ENCODE results near the gene LTBP1.
A peak's percentile ranks its signal among the peaks of the same experiment; 100 is the strongest.

The LTBP1 gene

GRCh38 chr2:33204945-33205344, 258.2 kb downstream of the LTBP1 start:
- DNase-seq (ENCODE audit: low spot score), result no peak

DNA sequence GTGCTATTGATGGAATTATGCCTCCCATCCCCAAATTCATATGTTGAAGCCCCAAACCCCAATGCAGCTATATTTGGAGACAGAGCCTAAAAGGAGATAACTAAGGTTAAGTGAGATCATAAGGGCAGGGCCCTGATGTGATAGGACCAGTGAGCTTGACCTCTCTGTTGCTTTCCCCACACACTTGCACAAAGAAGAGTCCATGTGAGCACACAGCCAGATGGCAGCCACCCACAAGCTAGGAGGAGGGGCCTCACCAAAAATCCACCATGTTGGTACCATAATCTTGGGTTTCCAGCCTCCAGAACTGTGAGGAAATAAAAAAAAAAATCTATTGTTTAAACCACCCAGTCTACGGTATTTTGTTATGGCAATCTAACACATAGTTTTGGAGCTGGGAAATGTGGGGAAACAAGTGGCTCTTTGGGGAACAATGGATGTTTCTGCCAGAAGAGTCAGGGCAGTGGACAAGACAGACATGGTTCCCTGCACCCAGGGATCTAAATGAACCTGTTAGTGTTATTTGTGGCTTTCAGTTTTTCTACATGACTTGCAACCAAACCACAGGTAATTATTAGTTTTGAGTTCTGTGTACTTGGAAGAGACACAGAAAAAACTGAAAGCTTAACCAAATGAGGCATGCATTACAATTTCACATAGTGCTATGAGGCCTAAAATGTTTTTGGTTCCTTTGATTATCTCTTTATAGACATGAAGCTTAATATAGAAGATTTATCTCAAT, 259.1 kb downstream of the LTBP1 start:
- no peak for DNase-seq (ENCODE audit: low spot score)

DNA sequence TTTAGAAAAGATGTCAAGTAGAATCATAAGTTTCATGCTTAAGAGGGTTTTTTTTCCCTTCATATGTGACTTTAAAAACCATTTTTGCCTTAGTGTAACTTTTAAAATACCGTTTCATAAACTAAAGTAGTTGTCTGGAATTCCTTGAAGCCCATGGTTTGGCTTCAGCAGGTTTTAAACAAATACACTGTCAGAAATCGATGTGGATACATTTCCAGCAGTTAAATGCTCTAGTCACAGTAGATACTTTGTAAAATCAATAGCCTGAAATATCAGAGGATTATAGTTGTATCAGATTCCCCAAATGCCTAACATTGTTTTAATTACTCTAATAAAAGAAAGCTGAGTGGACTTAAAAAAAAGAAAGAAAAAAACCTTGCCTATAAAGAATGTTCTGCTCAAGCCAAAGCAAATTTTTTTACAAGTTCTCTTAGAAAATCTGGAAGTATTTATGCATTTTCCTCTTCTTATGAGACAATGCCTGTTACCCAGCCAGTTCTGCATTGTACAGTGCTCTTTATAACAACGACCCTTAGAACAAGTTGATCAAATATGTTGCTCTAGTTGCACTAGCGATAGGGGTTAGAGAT, 260.5 kb downstream of the LTBP1 start:
- no peak for DNase-seq (ENCODE audit: low spot score)

DNA sequence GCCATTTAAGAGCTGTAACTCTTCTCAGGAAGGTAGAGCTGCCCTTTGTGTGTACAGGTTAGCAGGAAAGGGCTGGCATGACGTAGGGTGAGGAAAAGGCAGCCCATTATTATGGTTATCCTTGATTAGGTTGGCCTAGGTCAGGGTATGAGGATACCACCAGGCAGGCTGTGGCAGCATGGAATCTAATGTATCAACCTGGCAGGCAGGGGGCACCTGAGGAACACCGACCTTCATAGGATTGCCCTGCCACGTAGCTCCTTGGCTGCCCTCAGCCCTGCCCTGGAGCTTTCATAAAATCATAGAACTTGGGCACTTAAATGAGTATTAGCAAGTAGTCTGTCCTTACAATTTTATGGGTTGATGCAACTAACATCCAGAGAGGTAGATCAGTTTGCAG, 261.6 kb downstream of the LTBP1 start:
- DNase-seq (ENCODE audit: low spot score), result no peak

DNA sequence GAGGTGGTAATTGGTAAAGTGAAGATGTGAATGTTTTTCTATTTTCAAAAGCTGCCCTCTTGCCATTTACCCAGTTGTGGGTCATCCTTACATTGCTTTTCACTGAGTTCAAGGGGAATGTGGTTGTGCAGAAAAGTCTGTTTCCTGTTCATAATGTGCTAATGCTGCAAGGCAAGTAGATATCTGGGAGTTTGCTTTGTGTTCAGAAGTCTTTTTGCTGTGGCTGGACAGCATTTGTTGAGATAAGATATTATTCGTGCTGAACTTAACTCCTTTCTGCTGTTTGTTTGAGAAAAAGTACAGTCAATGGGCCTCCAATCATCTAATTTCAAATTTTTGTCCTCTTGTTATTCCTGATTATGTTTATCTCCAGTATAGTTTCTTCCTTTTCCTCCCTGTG, 263.2 kb downstream of the LTBP1 start:
- no peak for DNase-seq (ENCODE audit: low spot score)

DNA sequence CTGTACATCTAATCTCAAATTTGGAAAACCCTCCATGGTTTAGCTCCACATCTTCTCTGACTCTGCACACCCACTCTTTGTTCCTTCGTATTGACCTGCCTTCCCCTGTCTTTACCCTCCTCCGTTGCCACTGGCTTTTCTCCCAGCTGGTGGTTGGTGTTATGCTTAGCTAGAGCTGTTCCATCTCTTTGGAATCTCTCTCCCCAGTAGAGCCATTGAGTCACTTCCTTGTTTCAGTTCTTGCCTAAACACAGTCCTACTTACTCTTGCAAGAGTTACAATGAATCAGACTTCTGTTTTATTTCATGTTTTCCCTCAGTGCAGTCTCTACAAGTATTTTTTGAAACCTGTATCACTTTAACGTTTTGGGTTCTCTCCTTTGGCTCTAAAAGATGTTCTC, 263.9 kb downstream of the LTBP1 start:
- peak; percentile 74 for DNase-seq (ENCODE audit: low spot score)

- no peak for DNase-seq (ENCODE audit: low spot score)
These were observed 265.4 kb downstream of the LTBP1 start for GRCh38 chr2:33212151-33212550.

- no peak for DNase-seq (ENCODE audit: low spot score)
These were observed 266.5 kb downstream of the LTBP1 start for GRCh38 chr2:33213244-33213643.

- no peak for DNase-seq (ENCODE audit: low spot score)
These were observed 266.9 kb downstream of the LTBP1 start for GRCh38 chr2:33213648-33214047.

DNA sequence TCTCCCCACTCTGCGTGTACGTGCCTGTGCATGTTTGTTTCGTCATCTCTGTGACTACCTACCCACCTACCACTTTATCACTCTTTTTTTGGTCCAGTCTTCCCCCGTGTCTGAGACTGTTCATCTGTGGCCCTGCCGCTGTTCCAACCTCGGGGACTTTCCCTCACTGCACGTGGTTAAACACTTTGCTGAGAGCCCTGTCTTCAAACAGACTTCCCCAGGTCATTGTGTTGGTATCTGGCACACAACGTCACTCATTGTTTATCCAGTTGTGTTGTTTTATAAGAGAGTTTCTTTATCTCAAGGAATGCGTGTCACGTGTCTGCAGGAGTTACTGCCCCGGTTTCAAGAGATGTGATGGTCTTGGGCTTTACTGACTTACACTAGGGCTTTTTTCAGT, 267.7 kb downstream of the LTBP1 start:
- DNase-seq (ENCODE audit: low spot score), result no peak

- no peak for DNase-seq (ENCODE audit: low spot score)
These were observed 268.1 kb downstream of the LTBP1 start for GRCh38 chr2:33214857-33215256.

- DNase-seq (ENCODE audit: low spot score), result no peak
These were observed 268.5 kb downstream of the LTBP1 start for GRCh38 chr2:33215299-33215698.

GRCh38 chr2:33215983-33216382, 269.2 kb downstream of the LTBP1 start:
- DNase-seq (ENCODE audit: low spot score), result no peak

DNA sequence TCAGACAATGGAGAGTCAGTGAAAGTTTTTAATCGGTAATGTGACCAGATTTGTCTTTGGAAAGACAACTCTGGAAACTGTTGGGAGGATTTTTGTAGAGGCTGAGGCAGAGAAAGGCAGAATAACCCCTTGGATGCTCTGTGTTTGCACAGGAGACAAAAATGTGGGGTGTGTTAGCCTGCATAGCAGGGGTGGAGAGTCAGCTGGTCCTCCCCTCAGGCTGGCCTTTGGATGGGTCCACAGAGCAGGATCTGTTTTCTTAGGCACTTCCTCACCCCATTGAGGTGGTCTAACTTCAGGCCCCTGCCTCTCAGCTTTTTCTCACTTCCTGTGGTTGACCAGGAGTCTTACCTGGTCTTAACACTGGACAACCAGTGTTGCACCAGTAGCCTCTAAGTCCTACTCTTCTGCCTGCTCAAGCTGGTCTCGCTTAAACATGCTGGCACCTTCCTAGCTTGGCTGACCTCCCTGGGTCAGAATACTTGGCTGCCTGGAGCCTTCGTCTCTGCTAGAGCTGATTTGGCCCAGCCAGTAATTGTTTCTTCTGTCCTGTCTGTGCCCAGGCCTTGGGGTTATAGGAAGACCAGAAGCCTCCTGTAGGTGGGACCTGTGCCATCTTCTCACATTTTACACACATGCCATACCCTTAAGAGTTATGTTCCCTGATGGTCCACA, 269.9 kb downstream of the LTBP1 start:
- DNase-seq (ENCODE audit: low spot score), result no peak

DNA sequence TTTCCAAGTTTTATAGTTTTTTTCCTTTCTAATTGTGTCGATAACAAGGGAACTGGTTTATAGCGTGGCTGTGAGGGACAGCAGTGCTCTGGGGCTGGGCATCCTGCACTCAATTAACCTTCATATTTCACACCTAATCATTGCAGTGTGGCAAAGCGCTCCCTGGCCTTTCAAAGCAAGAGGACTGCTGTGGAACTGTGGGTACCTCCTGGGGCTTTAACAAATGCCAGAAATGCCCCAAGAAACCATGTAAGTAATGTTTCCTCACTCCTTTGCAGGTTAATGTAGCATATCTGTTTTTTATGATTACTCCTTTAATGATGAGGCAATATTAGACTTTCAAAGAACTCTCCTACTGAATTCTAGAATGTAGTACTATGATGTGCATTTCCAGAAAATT, 270.7 kb downstream of the LTBP1 start:
- no peak for DNase-seq (ENCODE audit: low spot score)

DNA sequence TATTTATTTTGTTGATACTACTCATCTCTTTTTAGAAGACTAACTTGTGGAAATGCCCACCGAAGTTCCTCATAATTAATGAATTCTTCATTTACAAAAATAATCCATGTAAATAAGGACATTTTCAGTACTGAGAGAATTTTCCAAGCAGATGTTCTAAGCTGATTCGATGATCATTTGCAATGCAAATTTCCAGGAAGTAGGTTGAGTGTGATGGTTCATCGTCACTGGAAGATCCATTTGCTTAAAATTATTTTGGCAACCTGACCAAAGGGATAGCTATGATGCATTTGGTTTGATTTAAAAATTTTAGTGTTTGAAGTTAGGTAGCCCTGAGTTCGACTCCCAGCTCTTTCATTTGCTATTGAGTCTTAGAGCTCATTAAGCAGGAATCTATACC, 272.4 kb downstream of the LTBP1 start:
- no peak for DNase-seq (ENCODE audit: low spot score)

- no peak for DNase-seq (ENCODE audit: low spot score)
These were observed 273.1 kb downstream of the LTBP1 start for GRCh38 chr2:33219850-33220275.

DNA sequence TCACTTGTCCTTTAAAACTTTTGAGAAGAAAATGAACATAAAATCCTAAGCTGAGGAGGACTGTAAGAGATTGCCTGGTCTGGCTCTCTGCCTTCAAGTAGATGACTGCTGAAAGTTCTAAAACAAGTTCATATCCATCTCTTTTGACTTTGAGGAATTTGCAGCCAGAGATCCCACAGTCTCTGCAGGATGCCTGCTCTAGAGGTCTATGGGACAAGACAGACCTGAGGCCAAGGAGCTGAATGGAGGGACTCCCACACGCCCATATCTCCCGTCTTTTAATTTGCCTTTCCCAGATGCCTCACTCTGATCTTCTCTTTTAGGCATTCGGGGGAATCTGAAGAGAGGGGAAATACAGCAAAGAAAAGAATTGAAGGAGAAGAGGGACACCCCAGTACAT, 273.8 kb downstream of the LTBP1 start:
- no peak for DNase-seq (ENCODE audit: low spot score)

DNA sequence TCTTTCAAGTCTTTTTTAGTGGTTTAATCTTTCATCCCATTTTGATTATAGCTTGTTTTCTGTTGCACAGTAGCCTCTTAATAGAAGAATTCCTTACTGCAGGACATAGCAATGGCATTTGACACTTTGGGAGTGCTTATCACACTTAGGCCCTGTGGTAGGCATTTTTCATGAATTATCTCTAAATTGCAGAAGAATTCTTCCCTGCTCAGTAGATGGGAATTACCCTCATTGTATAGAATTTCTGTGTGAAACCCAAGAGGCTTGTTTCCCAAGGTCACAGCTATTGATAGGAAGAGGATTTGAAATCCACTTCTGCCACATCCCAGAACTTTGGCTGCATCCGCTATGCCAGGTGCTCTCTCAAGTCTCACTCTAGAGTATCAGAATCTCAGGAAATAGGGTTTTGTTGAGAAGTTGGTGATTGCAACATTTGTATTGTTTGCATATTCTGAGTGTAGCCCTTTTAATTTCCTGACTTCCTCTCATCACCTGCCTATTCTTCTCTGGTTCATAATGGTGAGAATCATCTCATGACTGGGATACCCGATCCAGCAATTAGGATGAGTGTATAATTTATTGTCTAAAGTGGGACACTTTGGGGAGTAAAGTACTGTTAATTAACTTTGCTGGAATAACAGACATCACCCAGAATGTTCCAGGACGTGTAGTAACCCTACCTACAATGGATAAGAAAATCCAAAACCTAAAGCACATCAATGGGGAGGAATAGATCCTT, 274.5 kb downstream of the LTBP1 start:
- no peak for DNase-seq (ENCODE audit: low spot score)

DNA sequence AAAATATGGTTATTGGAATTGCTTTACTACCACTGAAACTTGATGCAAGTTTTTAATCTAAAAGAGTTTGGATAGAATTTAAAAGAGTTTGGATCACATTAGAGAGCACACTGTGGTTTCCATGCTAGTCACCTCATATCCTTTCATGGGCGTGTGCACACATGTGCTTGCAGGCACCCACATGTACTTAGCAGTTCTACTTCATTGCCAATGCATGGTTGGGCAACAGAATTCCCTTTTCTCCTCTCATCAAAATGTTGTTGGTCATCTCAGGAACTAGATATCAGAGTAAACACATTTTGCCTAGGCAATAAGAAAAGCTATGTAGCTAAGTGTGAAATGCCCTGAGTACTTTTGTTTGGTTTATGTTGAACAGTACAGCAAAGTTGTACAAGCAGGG, 275.6 kb downstream of the LTBP1 start:
- DNase-seq (ENCODE audit: low spot score), result no peak

- DNase-seq (ENCODE audit: low spot score), result peak; percentile 35
These were observed 277.1 kb downstream of the LTBP1 start for GRCh38 chr2:33223856-33224255.

- no peak for DNase-seq (ENCODE audit: low spot score)
These were observed 278.6 kb downstream of the LTBP1 start for GRCh38 chr2:33225350-33225749.

- DNase-seq (ENCODE audit: low spot score), result no peak
These were observed 279.8 kb downstream of the LTBP1 start for GRCh38 chr2:33226546-33226945.
